K562 (cell line): Measurements from ENCODE around the gene TPR. TPM values are rescaled to one million over a fixed set of nuclear protein-coding genes. Genes with fewer than 3 reads are reported as not detected.
A peak's percentile ranks its signal among the peaks of the same experiment; 100 is the strongest.

Source experiments
- ARNT ChIP-seq, 2 experiments: fragments of 450-650 bp; IDR thresholded peaks; 2 replicates each; pipeline ENCODE4 v1.6.1; 2016; ENCODE audit warnings: mild to moderate bottlenecking in 1 of 2
- HMG20A ChIP-seq: fragments of 450-650 bp; formaldehyde crosslinking; conservative IDR thresholded peaks from 2 replicates; pipeline ENCODE4 v1.4.0; 2020; ENCODE audit warnings: mild to moderate bottlenecking, mixed read lengths
- KDM2B ChIP-seq: fragments of 250-450 bp; sonication (Bioruptor Pico); IDR thresholded peaks from 2 replicates; pipeline ENCODE4 v1.8.0; 2021; ENCODE audit warnings: mild to moderate bottlenecking, moderate library complexity
- MAFK ChIP-seq: IDR thresholded peaks from 2 replicates; pipeline ENCODE4 v1.6.1; 2011; ENCODE audit warnings: low read length, improper control_type of control experiment
- MTA3 ChIP-seq: fragments of 450-650 bp; formaldehyde crosslinking; IDR thresholded peaks from 2 replicates; pipeline ENCODE4 v1.6.1; 2017; ENCODE audit warnings: mild to moderate bottlenecking, borderline replicate concordance
- NKRF ChIP-seq: fragments of 450-650 bp; IDR thresholded peaks from 2 replicates; pipeline ENCODE4 v1.6.1; 2016; ENCODE audit warnings: borderline replicate concordance
- PKNOX1 ChIP-seq: fragments of 450-650 bp; IDR thresholded peaks from 2 replicates; pipeline ENCODE4 v1.6.1; 2016
- RBM39 ChIP-seq: fragments of 200-400 bp; formaldehyde crosslinking; optimal IDR thresholded peaks from 2 replicates; pipeline ENCODE3; 2018; ENCODE audit warnings: low read depth, low read length
- REST ChIP-seq, 2 experiments: fragments of 450-650 bp; formaldehyde crosslinking in 1 of 2; IDR thresholded peaks; 2 replicates each; pipeline versions ENCODE4 v1.4.0 to v1.6.1; 2014 to 2020; ENCODE audit warnings: mild to moderate bottlenecking in 2 of 2, borderline replicate concordance in 1 of 2, low read depth in 1 of 2
- ZBTB26 ChIP-seq: fragments of 450-650 bp; formaldehyde crosslinking; IDR thresholded peaks from 2 replicates; pipeline ENCODE4 v1.4.0; 2022; ENCODE audit warnings: missing genetic modification characterization
- ZNF134 ChIP-seq: fragments of 250-450 bp; sonication (Bioruptor Pico); conservative IDR thresholded peaks from 2 replicates; pipeline ENCODE4 v1.4.0; 2020
- ZNF232 ChIP-seq: sonication (generic); formaldehyde crosslinking; IDR thresholded peaks from 2 replicates; pipeline ENCODE4 v1.8.0; 2022; ENCODE audit warnings: mild to moderate bottlenecking, missing genetic modification reagents
- polyA plus RNA-seq, 8 experiments: library from polyadenylated mRNA; depleted of rRNA in 4 of 8; stranded (reverse) in 5 of 8; unstranded in 3 of 8; fragments of >200 nt; fragmentation: Nextera tagmentation in 2 of 8; fragmentation: Illumina TruSeq in 1 of 8; extraction: Ambion mirVana in 2 of 8; extraction: Trizol in 1 of 8; gene quantifications; 2 replicates each; pipeline versions ENCODE4 v1.2.1 to v1.2.3, GENCODE V29; 2011 to 2014; ENCODE audit warnings: inconsistent platforms in 1 of 8, missing spikeins in 1 of 8
- total RNA-seq, 7 experiments: library from RNA; depleted of rRNA in 6 of 7; stranded (reverse); fragments of >200 nt in 6 of 7; fragmentation: Illumina TruSeq in 2 of 7; extraction: Trizol in 2 of 7; gene quantifications; 2 replicates each; pipeline versions ENCODE4 v1.2.1 to v1.2.3, GENCODE V29; 2011 to 2021; ENCODE audit warnings: low replicate concordance in 1 of 7

Gene TPR
- total and polyA plus RNA-seq, 9 of the 15 experiments (the other 6 are each of a cell fraction or from before 2014, with no cell fraction given) = 48.5 to 167 (median 138) TPM

GRCh38 chr1:186374303-186375151 is 526 bp downstream of the TPR start (continued):
- TF ChIP-seq NKRF (peak; percentile 57; the same call in 1 of the 2 replicates), ZBTB26 (CRISPR knock-in tag) (0 out of 2 replicates have a peak, but pooled peaks have one; percentile 28), PKNOX1 (no peak), ARNT (IDR thresholded peaks at IDR 0.05) (no peak), MAFK (no peak), ZNF134 (CRISPR knock-in tag) (0 out of 2 replicates have a peak, but pooled peaks have one; percentile 12), HMG20A (CRISPR knock-in tag) (peak; percentile 54; the same call in 1 of the 2 replicates), REST (IDR thresholded peaks at IDR 0.05; ENCODE audit: borderline replicate concordance) (no peak), REST (CRISPR knock-in tag; IDR thresholded peaks at IDR 0.05; ENCODE audit: low read depth) (peak; percentile 70; the same call in 1 of the 2 replicates), RBM39 (no peak), KDM2B (no peak), MTA3 (0 out of 2 replicates have a peak, but pooled peaks have one; percentile 9), ZNF232 (CRISPR knock-in tag) (0 out of 2 replicates have a peak, but pooled peaks have one; percentile 68)
